ENCODE data around the gene DNAJB5.

The DNAJB5 gene

DNA sequence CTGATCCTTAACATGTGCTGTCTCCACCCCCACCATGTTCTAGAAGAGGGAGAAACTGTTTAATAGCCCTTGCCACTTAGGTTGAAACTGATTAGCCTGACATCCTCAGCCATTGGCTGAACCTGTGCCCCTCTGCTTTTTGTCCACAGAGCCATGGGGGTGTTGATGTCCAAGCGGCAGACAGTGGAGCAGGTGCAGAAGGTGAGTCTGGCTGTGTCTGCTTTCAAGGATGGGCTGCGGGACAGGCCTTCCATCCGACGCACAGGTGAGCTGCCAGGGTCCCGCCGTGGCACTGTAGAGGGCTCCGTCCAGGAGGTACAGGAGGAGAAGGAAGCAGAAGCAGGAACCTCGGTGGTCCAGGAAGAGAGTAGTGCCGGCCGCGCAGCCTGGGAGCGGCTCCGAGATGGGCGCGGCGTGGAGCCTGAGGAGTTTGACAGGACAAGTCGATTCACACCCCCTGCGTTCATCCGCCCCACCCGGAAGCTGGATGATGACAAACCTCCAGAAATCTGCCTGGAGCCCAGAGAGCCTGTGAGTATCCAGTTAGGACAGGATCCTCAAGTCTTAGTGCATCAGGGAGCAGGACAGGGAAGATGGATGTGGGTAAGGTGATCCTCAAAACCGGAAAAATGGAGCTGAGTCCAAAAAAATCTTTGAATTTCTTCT is 18.3 kb upstream of the DNAJB5 start:
- TF ChIP-seq EZH2phosphoT487 (IDR thresholded peaks at IDR 0.05; ENCODE audit: low read depth): no peak
- TF ChIP-seq, protein P1, sequence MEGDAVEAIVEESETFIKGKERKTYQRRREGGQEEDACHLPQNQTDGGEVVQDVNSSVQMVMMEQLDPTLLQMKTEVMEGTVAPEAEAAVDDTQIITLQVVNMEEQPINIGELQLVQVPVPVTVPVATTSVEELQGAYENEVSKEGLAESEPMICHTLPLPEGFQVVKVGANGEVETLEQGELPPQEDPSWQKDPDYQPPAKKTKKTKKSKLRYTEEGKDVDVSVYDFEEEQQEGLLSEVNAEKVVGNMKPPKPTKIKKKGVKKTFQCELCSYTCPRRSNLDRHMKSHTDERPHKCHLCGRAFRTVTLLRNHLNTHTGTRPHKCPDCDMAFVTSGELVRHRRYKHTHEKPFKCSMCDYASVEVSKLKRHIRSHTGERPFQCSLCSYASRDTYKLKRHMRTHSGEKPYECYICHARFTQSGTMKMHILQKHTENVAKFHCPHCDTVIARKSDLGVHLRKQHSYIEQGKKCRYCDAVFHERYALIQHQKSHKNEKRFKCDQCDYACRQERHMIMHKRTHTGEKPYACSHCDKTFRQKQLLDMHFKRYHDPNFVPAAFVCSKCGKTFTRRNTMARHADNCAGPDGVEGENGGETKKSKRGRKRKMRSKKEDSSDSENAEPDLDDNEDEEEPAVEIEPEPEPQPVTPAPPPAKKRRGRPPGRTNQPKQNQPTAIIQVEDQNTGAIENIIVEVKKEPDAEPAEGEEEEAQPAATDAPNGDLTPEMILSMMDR (IDR thresholded peaks at IDR 0.05; ENCODE audit: low read depth, low read length): no peak
- no peak overlapping the region for H2AFZ ChIP-seq (ENCODE audit: low read depth, low read length)
- no peaks in the 10 kb centered on the region for H3K36me3 ChIP-seq (replicated peaks; ENCODE audit: low read depth, low read length)
- H3K4me2 ChIP-seq (ENCODE audit: low read length): no peak overlapping the region
- H3K27me3 ChIP-seq (ENCODE audit: low read depth, low read length): peaks cover 12% of the 10 kb centered on the region; the same call in 1 of the 2 replicates
- H3K79me2 ChIP-seq (ENCODE audit: low read length): no peaks in the 10 kb centered on the region
- no peaks in the 10 kb centered on the region for H3K9me3 ChIP-seq (ENCODE audit: insufficient read depth, low read length)
- H3K9ac ChIP-seq (ENCODE audit: low read length): no peak overlapping the region
- no peaks in the 10 kb centered on the region for H4K20me1 ChIP-seq (ENCODE audit: insufficient read depth, low read length)
- H3K4me1 ChIP-seq (ENCODE audit: low read length): no peaks in the 10 kb centered on the region
- H3K4me3 ChIP-seq (ENCODE audit: low read length): no peak overlapping the region
- no peak overlapping the region for H3K27ac ChIP-seq (ENCODE audit: low read length)

DNA sequence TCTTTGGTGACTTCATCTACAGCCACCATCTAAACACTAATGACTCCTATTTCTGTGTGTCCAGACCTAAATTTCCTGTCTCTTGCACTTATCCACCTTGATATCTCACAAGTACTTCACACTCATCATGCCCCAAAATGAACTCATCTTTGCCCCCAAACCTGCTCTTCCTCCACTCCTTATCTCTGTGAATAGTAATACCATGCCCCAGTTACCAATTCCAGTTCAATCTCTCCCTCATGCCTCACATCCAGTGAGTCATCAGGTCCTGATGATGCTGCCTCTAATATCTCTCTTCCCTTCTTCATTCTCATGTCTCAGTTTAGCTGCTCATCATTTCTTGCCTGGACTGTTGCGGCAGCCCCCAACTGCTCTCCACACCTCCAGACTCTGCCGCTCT is 14.9 kb upstream of the DNAJB5 start:
- H3K36me3 ChIP-seq (replicated peaks; ENCODE audit: low read depth, low read length): no peaks in the 10 kb centered on the region
- peaks cover 13% of the 10 kb centered on the region for H3K27me3 ChIP-seq (ENCODE audit: low read depth, low read length)
- H3K4me1 ChIP-seq (ENCODE audit: low read length): no peaks in the 10 kb centered on the region
- no peak overlapping the region for H3K4me2 ChIP-seq (ENCODE audit: low read length)
- no peaks in the 10 kb centered on the region for H3K9me3 ChIP-seq (ENCODE audit: insufficient read depth, low read length)
- no peak overlapping the region for H2AFZ ChIP-seq (ENCODE audit: low read depth, low read length)
- TF ChIP-seq, protein P1 (IDR thresholded peaks at IDR 0.05; ENCODE audit: low read depth, low read length): no peak
- no peak for TF ChIP-seq EZH2phosphoT487 (IDR thresholded peaks at IDR 0.05; ENCODE audit: low read depth)
- no peak overlapping the region for H3K9ac ChIP-seq (ENCODE audit: low read length)
- no peak overlapping the region for H3K27ac ChIP-seq (ENCODE audit: low read length)
- no peaks in the 10 kb centered on the region for H4K20me1 ChIP-seq (ENCODE audit: insufficient read depth, low read length)
- no peak overlapping the region for H3K4me3 ChIP-seq (ENCODE audit: low read length)
- no peaks in the 10 kb centered on the region for H3K79me2 ChIP-seq (ENCODE audit: low read length)

DNA sequence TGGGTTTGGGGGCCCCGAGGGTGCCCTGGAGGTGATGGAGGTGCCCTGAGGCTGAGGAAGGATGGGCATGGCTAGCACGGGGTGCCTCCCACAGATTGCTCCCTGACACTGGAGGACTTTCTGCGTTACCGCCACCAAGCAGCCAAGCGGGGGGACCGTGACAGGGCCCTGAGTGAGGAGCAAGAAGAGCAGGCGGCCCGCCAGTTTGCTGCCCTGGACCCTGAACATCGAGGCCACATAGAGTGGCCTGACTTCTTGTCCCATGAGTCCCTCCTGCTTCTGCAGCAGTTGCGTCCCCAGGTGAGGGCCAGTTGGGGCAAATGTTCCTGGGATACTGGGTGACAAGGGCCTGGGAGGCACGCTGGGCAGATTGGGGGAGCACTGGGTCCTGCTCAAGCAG is 13.1 kb upstream of the DNAJB5 start:
- TF ChIP-seq, protein P1 (IDR thresholded peaks at IDR 0.05; ENCODE audit: low read depth, low read length): no peak
- TF ChIP-seq EZH2phosphoT487 (IDR thresholded peaks at IDR 0.05; ENCODE audit: low read depth): no peak
- Histone ChIP-seq H3K4me2 (ENCODE audit: low read length) (no peak overlapping the region), H3K27me3 (ENCODE audit: low read depth, low read length) (peaks cover 13% of the 10 kb centered on the region), H3K9me3 (ENCODE audit: insufficient read depth, low read length) (no peaks in the 10 kb centered on the region), H3K79me2 (ENCODE audit: low read length) (no peaks in the 10 kb centered on the region), H3K4me1 (ENCODE audit: low read length) (no peaks in the 10 kb centered on the region), H3K36me3 (replicated peaks; ENCODE audit: low read depth, low read length) (no peaks in the 10 kb centered on the region), H3K9ac (ENCODE audit: low read length) (no peak overlapping the region), H3K27ac (ENCODE audit: low read length) (no peak overlapping the region), H3K4me3 (ENCODE audit: low read length) (no peak overlapping the region), H2AFZ (ENCODE audit: low read depth, low read length) (no peak overlapping the region), H4K20me1 (ENCODE audit: insufficient read depth, low read length) (no peaks in the 10 kb centered on the region)

DNA sequence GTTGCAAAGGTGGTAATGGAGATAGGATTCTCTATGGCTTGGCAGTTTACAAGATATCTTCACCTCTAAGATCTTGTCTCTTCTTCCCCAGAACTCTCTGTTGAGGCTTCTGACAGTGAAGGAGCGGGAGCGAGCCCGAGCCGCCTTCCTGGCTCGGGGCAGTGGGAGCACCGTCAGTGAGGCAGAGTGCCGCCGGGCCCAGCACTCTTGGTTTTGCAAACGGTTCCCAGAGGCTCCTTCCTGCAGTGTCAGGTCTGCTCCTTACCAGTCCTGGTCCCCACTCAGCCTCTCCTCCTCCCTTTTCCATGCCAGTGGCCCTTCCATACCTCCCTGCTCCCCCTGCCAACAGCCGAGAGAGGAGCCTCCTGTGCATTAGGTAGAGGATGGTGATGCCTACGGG is 12.6 kb upstream of the DNAJB5 start:
- no peak overlapping the region for H3K4me3 ChIP-seq (ENCODE audit: low read length)
- no peak overlapping the region for H3K27ac ChIP-seq (ENCODE audit: low read length)
- no peak for TF ChIP-seq EZH2phosphoT487 (IDR thresholded peaks at IDR 0.05; ENCODE audit: low read depth)
- H3K36me3 ChIP-seq (replicated peaks; ENCODE audit: low read depth, low read length): no peaks in the 10 kb centered on the region
- no peaks in the 10 kb centered on the region for H3K4me1 ChIP-seq (ENCODE audit: low read length)
- H3K9ac ChIP-seq (ENCODE audit: low read length): no peak overlapping the region
- H4K20me1 ChIP-seq (ENCODE audit: insufficient read depth, low read length): no peaks in the 10 kb centered on the region
- no peak overlapping the region for H2AFZ ChIP-seq (ENCODE audit: low read depth, low read length)
- no peaks in the 10 kb centered on the region for H3K9me3 ChIP-seq (ENCODE audit: insufficient read depth, low read length)
- no peak overlapping the region for H3K4me2 ChIP-seq (ENCODE audit: low read length)
- H3K27me3 ChIP-seq (ENCODE audit: low read depth, low read length): peaks cover 13% of the 10 kb centered on the region
- no peaks in the 10 kb centered on the region for H3K79me2 ChIP-seq (ENCODE audit: low read length)
